ENCODE results near the gene LRCH4. TPM values are rescaled to one million over a fixed set of nuclear protein-coding genes. Genes with fewer than 3 reads are reported as not detected.

LRCH4 gene
- total RNA-seq, 2 experiments from 2014 or later = 313 to 317 TPM

DNA sequence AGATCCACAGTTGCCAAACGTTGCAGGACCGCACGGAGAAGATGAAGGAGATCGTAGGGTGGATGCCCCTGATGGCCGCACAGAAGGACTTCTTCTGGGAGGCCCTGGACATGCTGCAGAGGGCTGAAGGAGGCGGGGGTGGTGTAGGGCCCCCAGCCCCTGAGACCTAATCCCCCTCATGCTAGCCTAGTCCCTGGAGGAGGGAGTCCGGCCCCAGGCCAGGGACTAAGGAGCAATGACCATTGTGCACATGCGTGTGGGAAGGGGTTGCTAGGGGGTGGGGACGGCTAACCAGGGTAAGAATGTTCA lies 14.8 kb upstream of the LRCH4 start:
- Mint-ChIP-seq H3K36me3 (ENCODE audit: low read depth) (no peaks in the 10 kb centered on the region), H3K9me3 (no peaks in the 10 kb centered on the region), H3K4me3 (no peak overlapping the region), H3K27ac (no peak overlapping the region), H3K27me3 (no peaks in the 10 kb centered on the region), H3K4me1 (ENCODE audit: low read depth) (peaks cover 16% of the 10 kb centered on the region)
- Histone ChIP-seq H3K9me3 (ENCODE audit: control insufficient read depth in 1 of 2, insufficient read depth in 1 of 2, low read length in 2 of 2) (no peaks in the 10 kb centered on the region), H3K36me3 (ENCODE audit: insufficient read depth, low read length) (no peaks in the 10 kb centered on the region), H3K4me1 (ENCODE audit: insufficient read depth, low read length) (peaks cover 26% of the 10 kb centered on the region), H3K27me3 (ENCODE audit: control insufficient read depth in 1 of 2, insufficient read depth in 2 of 2, low read length in 2 of 2) (no peaks in the 10 kb centered on the region), H3K4me3 (ENCODE audit: low read length) (no peak overlapping the region), H3K27ac (ENCODE audit: low read depth in 1 of 2, low read length in 2 of 2) (no peak overlapping the region)
- ChIA-PET POLR2A (interaction anchor here (3.6 kb wide), 1 partner anchor 15 kb away, joined by 38 read pairs; the partner anchor contains the start of genes FBXO24 and LRCH4), CTCF (no interaction called here)
- TF ChIP-seq, protein P1, sequence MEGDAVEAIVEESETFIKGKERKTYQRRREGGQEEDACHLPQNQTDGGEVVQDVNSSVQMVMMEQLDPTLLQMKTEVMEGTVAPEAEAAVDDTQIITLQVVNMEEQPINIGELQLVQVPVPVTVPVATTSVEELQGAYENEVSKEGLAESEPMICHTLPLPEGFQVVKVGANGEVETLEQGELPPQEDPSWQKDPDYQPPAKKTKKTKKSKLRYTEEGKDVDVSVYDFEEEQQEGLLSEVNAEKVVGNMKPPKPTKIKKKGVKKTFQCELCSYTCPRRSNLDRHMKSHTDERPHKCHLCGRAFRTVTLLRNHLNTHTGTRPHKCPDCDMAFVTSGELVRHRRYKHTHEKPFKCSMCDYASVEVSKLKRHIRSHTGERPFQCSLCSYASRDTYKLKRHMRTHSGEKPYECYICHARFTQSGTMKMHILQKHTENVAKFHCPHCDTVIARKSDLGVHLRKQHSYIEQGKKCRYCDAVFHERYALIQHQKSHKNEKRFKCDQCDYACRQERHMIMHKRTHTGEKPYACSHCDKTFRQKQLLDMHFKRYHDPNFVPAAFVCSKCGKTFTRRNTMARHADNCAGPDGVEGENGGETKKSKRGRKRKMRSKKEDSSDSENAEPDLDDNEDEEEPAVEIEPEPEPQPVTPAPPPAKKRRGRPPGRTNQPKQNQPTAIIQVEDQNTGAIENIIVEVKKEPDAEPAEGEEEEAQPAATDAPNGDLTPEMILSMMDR (IDR thresholded peaks at IDR 0.05) = no peak
- ATAC-seq (ENCODE audit: poor library complexity) (no peak), DNase-seq (no peak)
- intact Hi-C loops (cut with DNase I, micrococcal nuclease) = no loop called here

DNA sequence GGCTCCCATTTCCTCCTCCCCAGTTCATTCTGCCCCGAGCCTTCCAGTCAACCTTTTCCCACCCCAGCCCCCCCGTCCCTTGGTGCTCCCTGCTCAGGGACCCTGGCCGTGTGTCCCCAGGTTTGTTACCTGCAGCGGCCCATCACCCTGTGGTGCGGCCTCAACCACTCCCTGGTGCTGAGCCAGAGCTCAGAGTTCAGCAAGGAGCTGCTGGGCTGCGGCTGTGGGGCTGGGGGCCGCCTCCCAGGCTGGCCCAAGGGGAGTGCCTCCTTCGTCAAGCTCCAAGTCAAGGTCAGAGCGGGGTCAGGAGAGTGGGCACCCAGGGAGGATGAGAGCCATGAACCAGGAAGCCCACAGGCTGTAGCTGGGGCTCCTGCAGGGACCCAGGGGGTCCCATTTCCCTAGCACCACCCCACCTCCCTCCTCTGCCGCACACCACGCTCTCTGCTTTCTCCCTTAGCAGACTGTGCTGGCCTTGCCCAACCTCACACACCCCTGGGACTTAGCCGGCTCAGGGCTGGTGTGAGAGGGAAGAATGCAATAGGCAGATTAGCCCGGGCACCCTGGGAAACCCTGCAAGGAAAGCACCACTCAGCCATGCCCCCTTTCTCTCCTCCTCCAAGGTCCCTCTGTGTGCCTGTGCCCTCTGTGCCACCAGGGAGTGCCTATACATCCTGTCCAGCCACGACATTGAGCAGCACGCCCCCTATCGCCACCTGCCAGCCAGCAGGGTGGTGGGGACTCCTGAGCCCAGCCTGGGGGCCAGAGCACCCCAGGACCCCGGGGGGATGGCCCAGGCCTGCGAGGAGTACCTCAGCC lies 14.2 kb upstream of the LRCH4 start:
- no peak overlapping the region for H3K4me3 ChIP-seq (ENCODE audit: low read length)
- peaks cover 20% of the 10 kb centered on the region for H3K4me1 ChIP-seq (ENCODE audit: insufficient read depth, low read length)
- H3K27me3 ChIP-seq (ENCODE audit: control insufficient read depth in 1 of 2, insufficient read depth in 2 of 2, low read length in 2 of 2) = no peaks in the 10 kb centered on the region
- H3K27ac ChIP-seq (ENCODE audit: low read depth in 1 of 2, low read length in 2 of 2) = no peak overlapping the region
- Mint-ChIP-seq H3K9me3 (no peaks in the 10 kb centered on the region), H3K4me3 (no peak overlapping the region), H3K27ac (no peak overlapping the region), H3K27me3 (no peaks in the 10 kb centered on the region), H3K4me1 (ENCODE audit: low read depth) (peaks cover 12% of the 10 kb centered on the region), H3K36me3 (ENCODE audit: low read depth) (no peaks in the 10 kb centered on the region)
- CTCF ChIA-PET = no interaction called here
- TF ChIP-seq, protein P1 (IDR thresholded peaks at IDR 0.05) = no peak
- H3K36me3 ChIP-seq (ENCODE audit: insufficient read depth, low read length) = no peaks in the 10 kb centered on the region
- POLR2A ChIA-PET = no interaction called here
- intact Hi-C loops (cut with DNase I, micrococcal nuclease) = no loop called here
- no peaks in the 10 kb centered on the region for H3K9me3 ChIP-seq (ENCODE audit: control insufficient read depth in 1 of 2, insufficient read depth in 1 of 2, low read length in 2 of 2)
- ATAC-seq (ENCODE audit: poor library complexity) (no peak), DNase-seq (no peak)

DNA sequence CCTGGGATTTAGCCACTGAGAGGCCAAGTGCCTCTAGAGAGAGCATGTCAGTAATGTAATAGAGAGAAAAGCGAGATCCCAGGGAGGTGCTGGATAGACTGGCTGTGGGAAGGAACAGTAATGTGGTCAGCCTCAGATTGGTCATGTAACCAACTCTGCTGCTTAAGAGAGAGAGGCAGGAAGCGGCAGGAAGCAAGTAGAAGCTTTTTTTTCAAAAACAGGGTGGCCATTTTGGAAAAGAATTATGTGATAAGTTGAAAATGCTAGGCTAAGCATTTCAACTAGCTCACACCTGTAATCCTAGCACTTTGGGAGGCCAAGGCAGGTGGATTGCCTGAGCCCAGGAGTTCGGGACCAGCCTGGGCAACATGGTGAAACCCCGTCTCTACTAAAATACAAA lies 12.5 kb upstream of the LRCH4 start:
- no peak overlapping the region for H3K27ac Mint-ChIP-seq
- CTCF ChIA-PET = interaction anchor here (1.9 kb wide), 1 partner anchor 10 kb away, joined by 5 read pairs; no protein-coding TSS in a partner anchor

More for the DNA sequence above, 12.5 kb upstream of the LRCH4 start:
- Mint-ChIP-seq H3K4me1 (ENCODE audit: low read depth) (peaks cover 3% of the 10 kb centered on the region), H3K9me3 (no peaks in the 10 kb centered on the region), H3K36me3 (ENCODE audit: low read depth) (no peaks in the 10 kb centered on the region), H3K4me3 (no peak overlapping the region), H3K27me3 (no peaks in the 10 kb centered on the region)
- TF ChIP-seq, protein P1 (IDR thresholded peaks at IDR 0.05) = no peak
- Histone ChIP-seq H3K36me3 (ENCODE audit: insufficient read depth, low read length) (no peaks in the 10 kb centered on the region), H3K4me3 (ENCODE audit: low read length) (no peak overlapping the region), H3K27ac (ENCODE audit: low read depth in 1 of 2, low read length in 2 of 2) (no peak overlapping the region), H3K4me1 (ENCODE audit: insufficient read depth, low read length) (peaks cover 4% of the 10 kb centered on the region), H3K27me3 (ENCODE audit: control insufficient read depth in 1 of 2, insufficient read depth in 2 of 2, low read length in 2 of 2) (no peaks in the 10 kb centered on the region), H3K9me3 (ENCODE audit: control insufficient read depth in 1 of 2, insufficient read depth in 1 of 2, low read length in 2 of 2) (no peaks in the 10 kb centered on the region)
- DNase-seq = no peak
- no peak for ATAC-seq (ENCODE audit: poor library complexity)
- POLR2A ChIA-PET = interaction anchor here (2.9 kb wide), 1 partner anchor 12 kb away, joined by 10 read pairs; the partner anchor contains the start of genes FBXO24 and LRCH4
- intact Hi-C loops (cut with DNase I, micrococcal nuclease) = no loop called here
